Measurements from ENCODE around the gene PRRG3. TPM values are rescaled to one million over a fixed set of nuclear protein-coding genes. Genes with fewer than 3 reads are reported as not detected.

The PRRG3 gene
- total and polyA plus RNA-seq, 2 donors (not counting 1 experiment from before 2014, with no cell fraction given): not detected

DNA sequence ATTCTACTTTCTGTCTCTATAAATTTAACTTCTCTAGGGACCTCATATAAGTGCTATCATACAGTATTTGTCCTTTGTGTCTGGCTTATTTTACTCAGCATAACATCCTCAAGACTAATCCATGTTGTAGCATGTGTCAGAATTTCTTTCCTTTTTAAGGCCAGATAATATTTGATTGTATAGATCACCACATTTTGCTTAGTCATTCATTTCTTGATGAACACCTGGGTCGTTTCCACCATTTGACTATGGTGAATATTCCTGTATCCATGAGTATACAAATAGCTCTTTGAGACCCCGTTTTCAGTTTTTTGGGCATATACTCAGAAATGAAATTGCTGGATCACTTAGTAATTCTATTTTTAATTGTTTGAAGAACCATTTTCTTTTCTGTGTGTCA is 51.2 kb downstream of the PRRG3 start:
- intact Hi-C loops (cut with micrococcal nuclease): no loop called here
- H3K27ac ChIP-seq (ENCODE audit: low read length in 2 of 2): no peak overlapping the region
- POLR2A ChIA-PET: no interaction called here
- no peak overlapping the region for H3K4me3 ChIP-seq (ENCODE audit: control extremely low read depth in 1 of 5, extremely low read depth in 1 of 5, insufficient read depth in 1 of 5, low read depth in 2 of 5, low read length in 4 of 5)
- H2AFZ ChIP-seq (ENCODE audit: insufficient read depth, low read depth, low read length, poor library complexity, severe bottlenecking): no peak overlapping the region
- no peak overlapping the region for H3K9ac ChIP-seq (ENCODE audit: low read length)
- TF ChIP-seq, protein P1, sequence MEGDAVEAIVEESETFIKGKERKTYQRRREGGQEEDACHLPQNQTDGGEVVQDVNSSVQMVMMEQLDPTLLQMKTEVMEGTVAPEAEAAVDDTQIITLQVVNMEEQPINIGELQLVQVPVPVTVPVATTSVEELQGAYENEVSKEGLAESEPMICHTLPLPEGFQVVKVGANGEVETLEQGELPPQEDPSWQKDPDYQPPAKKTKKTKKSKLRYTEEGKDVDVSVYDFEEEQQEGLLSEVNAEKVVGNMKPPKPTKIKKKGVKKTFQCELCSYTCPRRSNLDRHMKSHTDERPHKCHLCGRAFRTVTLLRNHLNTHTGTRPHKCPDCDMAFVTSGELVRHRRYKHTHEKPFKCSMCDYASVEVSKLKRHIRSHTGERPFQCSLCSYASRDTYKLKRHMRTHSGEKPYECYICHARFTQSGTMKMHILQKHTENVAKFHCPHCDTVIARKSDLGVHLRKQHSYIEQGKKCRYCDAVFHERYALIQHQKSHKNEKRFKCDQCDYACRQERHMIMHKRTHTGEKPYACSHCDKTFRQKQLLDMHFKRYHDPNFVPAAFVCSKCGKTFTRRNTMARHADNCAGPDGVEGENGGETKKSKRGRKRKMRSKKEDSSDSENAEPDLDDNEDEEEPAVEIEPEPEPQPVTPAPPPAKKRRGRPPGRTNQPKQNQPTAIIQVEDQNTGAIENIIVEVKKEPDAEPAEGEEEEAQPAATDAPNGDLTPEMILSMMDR (IDR thresholded peaks at IDR 0.05): no peak
- no peak for TF ChIP-seq EZH2 (IDR thresholded peaks at IDR 0.05; ENCODE audit: borderline replicate concordance, insufficient read depth, low read depth, low read length, poor library complexity, severe bottlenecking)
- H3K4me2 ChIP-seq (replicated peaks; ENCODE audit: low read depth, low read length, poor library complexity, severe bottlenecking): no peak overlapping the region
- no peaks in the 10 kb centered on the region for H3K9me3 Mint-ChIP-seq (ENCODE audit: insufficient read depth)
- H4K20me1 ChIP-seq (ENCODE audit: control insufficient read depth, insufficient read depth, low read length, poor library complexity, severe bottlenecking): no peaks in the 10 kb centered on the region
- H3K4me1 Mint-ChIP-seq: no peaks in the 10 kb centered on the region
- no peaks in the 10 kb centered on the region for H3K36me3 ChIP-seq (replicated peaks in 1 of 2; ENCODE audit: control extremely low read depth in 1 of 2, control insufficient read depth in 1 of 2, extremely low read depth in 1 of 2, insufficient read depth in 2 of 2, low read length in 1 of 2)
- peaks cover 3% of the 10 kb centered on the region for H3K27me3 Mint-ChIP-seq
- no peaks in the 10 kb centered on the region for H3K79me2 ChIP-seq (ENCODE audit: control insufficient read depth, insufficient read depth, low read length)
- no peaks in the 10 kb centered on the region for H3K4me1 ChIP-seq (ENCODE audit: control insufficient read depth in 2 of 2, insufficient read depth in 2 of 2, low read length in 2 of 2)
- no peak overlapping the region for H3K27ac Mint-ChIP-seq
- WGBS (ENCODE audit: insufficient coverage): no CpG with 5 or more reads among the region's 2 CpGs
- ATAC-seq (ENCODE audit: low read depth) (no peak), DNase-seq (no peak)
- no peaks in the 10 kb centered on the region for H3K27me3 ChIP-seq (replicated peaks in 1 of 4; ENCODE audit: control extremely low read depth in 1 of 4, control insufficient read depth in 3 of 4, insufficient read depth in 4 of 4, low read length in 3 of 4)
- H3K9me3 ChIP-seq (ENCODE audit: control extremely low read depth in 1 of 3, control insufficient read depth in 2 of 3, insufficient read depth in 1 of 3, low read length in 2 of 3): no peaks in the 10 kb centered on the region
- no peak overlapping the region for H3K4me3 Mint-ChIP-seq
- CTCF ChIA-PET: no interaction called here

DNA sequence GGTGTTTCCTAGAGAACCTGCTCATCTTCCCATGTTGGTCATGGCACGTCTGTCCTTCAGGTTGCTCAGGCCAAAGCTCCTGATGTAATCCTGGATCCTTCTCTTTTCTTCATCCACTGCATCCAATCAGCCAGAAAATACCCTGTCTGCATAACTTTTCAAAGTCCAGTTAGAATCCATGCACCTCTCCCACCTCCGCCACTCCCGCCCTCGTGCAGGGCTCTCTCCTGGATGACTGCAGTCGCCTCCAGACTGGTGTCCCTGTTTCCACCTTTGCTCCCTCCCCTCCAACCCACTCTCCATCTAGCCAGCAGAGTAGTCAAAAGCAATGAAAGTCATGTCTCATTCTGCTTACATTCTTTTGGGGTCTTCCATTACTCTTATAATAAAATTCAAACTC is 55.3 kb downstream of the PRRG3 start:
- ChIA-PET CTCF (no interaction called here), POLR2A (no interaction called here)
- Mint-ChIP-seq H3K9me3 (ENCODE audit: insufficient read depth) (no peaks in the 10 kb centered on the region), H3K27me3 (peaks cover 3% of the 10 kb centered on the region), H3K4me1 (no peaks in the 10 kb centered on the region), H3K27ac (no peak overlapping the region), H3K4me3 (no peak overlapping the region)
- WGBS (ENCODE audit: insufficient coverage): 96% methylated on average over 5 of the region's 5 CpGs
- no peak overlapping the region for H3K4me2 ChIP-seq (replicated peaks; ENCODE audit: low read depth, low read length, poor library complexity, severe bottlenecking)
- H3K27me3 ChIP-seq (replicated peaks in 1 of 4; ENCODE audit: control extremely low read depth in 1 of 4, control insufficient read depth in 3 of 4, insufficient read depth in 4 of 4, low read length in 3 of 4): no peaks in the 10 kb centered on the region
- no peak for ATAC-seq (ENCODE audit: low read depth)
- no peak overlapping the region for H3K27ac ChIP-seq (ENCODE audit: low read length in 2 of 2)
- TF ChIP-seq EZH2 (IDR thresholded peaks at IDR 0.05; ENCODE audit: borderline replicate concordance, insufficient read depth, low read depth, low read length, poor library complexity, severe bottlenecking): no peak
- TF ChIP-seq, protein P1 (IDR thresholded peaks at IDR 0.05): no peak
- H3K9ac ChIP-seq (ENCODE audit: low read length): no peak overlapping the region
- no peak overlapping the region for H2AFZ ChIP-seq (ENCODE audit: insufficient read depth, low read depth, low read length, poor library complexity, severe bottlenecking)
- H3K36me3 ChIP-seq (replicated peaks in 1 of 2; ENCODE audit: control extremely low read depth in 1 of 2, control insufficient read depth in 1 of 2, extremely low read depth in 1 of 2, insufficient read depth in 2 of 2, low read length in 1 of 2): no peaks in the 10 kb centered on the region
- H4K20me1 ChIP-seq (ENCODE audit: control insufficient read depth, insufficient read depth, low read length, poor library complexity, severe bottlenecking): no peaks in the 10 kb centered on the region
- no peaks in the 10 kb centered on the region for H3K79me2 ChIP-seq (ENCODE audit: control insufficient read depth, insufficient read depth, low read length)
- no peaks in the 10 kb centered on the region for H3K9me3 ChIP-seq (ENCODE audit: control extremely low read depth in 1 of 3, control insufficient read depth in 2 of 3, insufficient read depth in 1 of 3, low read length in 2 of 3)
- intact Hi-C loops (cut with micrococcal nuclease): no loop called here
- no peak overlapping the region for H3K4me3 ChIP-seq (ENCODE audit: control extremely low read depth in 1 of 5, extremely low read depth in 1 of 5, insufficient read depth in 1 of 5, low read depth in 2 of 5, low read length in 4 of 5)
- no peak for DNase-seq
- H3K4me1 ChIP-seq (ENCODE audit: control insufficient read depth in 2 of 2, insufficient read depth in 2 of 2, low read length in 2 of 2): no peaks in the 10 kb centered on the region

Measured in B cell (primary cell).